ENCODE results near the gene ZNF608.
A peak's percentile ranks its signal among the peaks of the same experiment; 100 is the strongest.

Gene ZNF608

GRCh38 chr5:124754206-124754927, 7.9 kb upstream of the ZNF608 start:
- no peak for DNase-seq

DNA sequence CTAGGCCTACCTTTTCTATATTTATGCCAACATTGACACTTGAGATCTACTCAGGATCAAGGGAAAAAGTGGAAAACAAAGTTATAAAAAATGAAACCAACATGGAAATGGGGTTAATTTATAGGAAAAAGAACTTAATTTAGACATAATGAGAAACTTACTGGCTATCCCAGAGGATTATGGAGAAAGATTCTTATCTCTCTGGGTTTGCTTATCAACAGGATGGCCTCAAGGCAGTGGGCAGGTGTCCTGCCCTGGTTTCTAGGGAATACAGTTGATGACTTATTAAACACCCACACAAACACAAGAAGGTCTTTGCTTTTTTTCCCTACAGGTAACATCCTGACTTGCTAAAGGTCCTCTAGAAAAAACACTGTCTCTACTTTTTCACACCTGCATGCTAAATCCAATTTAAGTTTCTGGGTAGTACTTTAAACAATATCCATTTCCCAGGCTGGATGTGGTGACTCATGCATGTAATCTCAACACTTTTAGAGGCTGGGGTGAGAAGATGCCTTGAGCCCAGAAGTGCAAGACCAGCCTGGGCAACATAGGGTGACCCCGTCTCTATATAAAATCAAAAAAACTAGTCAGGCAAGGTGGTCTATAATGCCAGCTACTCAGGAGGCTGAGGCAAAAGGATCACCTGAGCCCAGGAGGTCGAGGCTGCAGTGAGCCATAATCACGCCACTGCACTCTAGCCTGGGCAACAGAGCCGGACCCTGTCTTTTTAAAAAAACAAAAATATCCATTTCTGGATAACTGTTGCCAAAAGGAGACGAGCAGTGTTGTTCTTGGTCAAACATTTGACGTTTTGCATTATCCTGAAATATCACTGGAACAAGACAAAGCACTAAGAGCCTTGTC, 6.6 kb upstream of the ZNF608 start:
- DNase-seq = no peak

DNA sequence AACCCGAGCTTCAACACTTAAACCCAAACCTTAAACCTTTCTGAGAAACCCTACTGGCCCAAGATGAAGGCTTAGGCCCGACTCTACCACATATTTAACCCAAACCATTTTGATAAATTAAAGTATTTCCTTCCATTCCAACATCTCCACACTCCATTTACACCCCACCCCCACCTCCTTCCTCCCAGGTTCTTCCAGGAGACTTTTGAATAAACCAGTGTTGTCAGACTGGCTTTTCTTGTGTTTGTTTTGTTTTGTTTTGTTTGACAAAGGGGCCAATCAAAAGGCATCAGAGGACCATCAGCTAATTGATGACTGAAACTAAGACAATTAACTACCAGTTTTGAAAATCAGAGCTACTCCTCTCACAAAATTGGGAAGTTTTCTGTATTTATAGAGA, 4.6 kb upstream of the ZNF608 start:
- DNase-seq = no peak

DNA sequence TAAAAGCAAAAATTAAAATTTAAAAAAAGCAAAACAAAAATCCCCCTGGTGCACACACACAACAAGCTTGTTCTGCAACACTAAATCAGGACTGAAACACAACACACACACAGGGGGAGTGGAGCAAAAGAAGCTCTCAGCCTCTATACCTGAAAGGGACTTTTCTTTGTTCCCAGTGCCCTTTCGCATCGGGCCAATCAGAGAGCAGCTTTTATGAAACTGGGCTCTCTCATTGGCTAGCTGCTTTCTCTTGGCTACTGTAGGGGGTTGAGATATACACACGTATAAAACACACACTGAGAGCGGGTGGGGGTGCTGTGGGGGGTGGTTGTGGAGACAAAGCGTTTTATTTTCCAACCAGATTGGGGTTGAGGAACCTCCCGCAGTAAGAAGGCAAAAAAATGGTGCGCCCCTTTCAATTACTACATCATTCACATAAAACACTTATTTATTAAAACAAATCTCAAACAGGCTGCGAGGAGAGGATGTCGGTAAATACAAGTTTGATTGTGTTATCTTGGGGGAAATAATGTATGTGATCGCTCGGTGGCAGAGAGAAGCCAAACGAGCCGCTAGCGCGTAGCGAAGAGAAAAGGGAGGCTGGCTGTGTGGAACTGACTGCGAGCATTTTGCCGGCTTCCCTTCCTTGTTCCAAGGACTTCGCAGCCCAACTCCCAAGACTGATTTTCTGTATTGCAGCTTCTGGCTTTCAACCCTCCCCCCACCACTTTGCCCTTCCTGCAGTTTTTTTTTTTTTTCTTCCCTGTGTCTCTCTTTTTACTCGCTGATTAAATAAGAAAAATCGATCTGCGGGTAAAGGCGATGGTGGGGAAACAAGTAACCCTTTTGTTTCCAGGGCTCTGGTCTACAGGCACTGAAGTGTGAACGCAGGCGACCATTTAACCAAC, 2.5 kb upstream of the ZNF608 start:
- DNase-seq = peak; percentile 82

- DNase-seq = peak; percentile 39
Measured at GRCh38 chr5:124747791-124748686, 1.6 kb upstream of the ZNF608 start.

DNA sequence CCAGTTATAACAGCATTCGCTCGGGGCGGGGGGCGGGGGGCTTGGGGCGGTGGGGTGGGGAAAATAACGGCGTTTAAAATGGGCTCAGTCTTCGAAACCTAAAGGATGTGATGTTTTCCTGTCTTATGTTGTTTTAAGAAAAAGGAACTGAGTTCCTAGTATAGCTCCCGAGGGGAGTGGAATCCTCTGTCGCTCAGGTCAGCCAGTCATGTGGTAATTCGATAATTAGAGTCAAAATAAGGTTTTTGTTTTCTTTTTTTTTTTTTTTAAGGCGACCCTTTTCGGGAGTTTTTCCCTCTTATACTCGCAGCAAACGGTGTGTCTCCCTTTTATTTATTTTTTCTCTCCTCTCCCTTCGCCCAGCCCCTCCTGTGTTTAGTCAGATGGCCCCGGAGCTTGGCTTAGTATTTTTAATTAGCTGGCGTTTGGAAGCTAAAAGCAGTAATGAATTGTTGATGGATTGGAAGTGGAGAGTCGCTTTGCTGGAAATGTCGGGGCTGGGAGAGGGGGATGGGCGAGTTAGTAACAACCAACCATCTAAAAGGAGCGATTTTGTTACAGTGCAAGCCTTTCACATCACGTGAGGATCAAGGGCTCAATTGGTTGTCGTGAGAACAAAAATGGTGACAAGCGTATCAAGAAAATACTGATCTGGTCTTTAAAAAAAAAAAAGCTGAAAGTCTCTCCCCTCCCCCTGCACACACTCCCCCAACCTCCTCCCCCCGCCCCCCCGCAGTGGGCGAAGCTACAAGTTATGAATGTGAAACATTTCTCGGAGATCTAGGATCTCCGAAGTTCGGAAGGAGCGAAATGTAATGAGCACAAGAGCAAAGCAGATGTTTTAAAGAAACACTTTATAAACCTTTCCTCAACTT, 714 bp upstream of the ZNF608 start:
- peak; percentile 78 for DNase-seq

GRCh38 chr5:124745007-124745927, 1.2 kb downstream of the ZNF608 start:
- DNase-seq = no peak

DNA sequence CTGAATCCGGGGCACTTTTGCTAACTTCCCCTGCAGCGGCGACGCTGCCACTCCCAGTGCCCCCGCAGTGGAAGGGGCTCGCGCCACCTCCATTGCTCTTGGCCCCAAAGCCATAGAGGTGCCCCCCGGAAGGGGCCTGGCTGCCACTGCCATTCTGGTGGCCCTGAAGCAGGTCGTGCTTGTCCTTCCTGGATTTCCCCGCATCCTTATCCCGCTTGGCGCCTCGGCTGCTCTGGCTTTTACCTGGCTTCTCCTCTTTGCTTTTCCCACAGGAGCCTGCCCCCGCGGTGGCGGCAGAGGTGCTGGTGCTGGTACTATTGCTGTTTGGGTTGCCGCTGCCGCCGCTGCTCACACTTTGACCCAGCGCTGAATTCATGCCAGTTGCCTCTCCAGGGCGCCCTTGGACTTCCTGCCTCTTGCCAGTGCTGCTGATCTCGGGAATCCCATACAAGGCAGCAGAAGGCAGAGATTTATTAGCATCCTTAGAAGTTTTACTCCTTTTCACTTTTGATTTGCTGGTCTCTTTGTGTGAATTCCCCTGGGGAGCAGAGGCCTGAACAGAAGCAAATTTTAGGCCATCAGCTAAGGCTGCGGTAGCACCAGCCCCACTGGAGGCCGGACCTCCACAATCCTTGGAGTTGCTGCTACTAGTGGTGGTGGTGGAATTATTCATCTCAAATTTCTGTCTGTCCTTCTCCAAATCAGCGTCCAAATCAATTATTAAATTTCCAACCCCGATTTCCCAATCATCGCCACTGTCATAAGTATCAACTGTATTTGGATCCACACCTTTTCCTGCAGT, 2.1 kb downstream of the ZNF608 start:
- peak; percentile 34 for DNase-seq

DNA sequence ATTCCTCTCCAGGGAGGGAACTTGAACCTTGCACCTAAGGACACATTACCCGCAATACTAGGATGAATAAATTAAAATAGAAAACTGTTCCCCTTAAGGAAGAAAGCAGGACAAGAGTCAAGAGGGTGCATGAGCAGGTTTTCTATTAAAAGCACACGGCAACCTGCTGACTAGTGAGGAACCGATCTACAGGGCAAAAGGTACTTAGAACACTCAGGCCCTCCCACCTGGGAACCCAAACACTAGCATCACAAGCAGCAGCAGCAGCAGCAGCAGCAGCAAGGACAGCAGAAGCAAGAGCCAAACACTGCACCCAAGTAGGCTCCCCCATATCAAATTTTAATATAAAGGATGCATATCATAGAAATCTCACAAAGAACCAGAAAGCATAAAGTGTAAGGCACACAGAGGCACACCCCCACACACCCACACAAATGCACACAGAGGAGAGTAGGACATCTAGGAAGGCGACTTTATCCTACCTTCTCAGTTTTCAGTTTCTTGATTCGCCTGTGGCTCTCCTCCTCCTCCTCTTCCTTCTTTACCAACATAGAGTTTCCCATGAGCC, 2.8 kb downstream of the ZNF608 start:
- DNase-seq = no peak

DNA sequence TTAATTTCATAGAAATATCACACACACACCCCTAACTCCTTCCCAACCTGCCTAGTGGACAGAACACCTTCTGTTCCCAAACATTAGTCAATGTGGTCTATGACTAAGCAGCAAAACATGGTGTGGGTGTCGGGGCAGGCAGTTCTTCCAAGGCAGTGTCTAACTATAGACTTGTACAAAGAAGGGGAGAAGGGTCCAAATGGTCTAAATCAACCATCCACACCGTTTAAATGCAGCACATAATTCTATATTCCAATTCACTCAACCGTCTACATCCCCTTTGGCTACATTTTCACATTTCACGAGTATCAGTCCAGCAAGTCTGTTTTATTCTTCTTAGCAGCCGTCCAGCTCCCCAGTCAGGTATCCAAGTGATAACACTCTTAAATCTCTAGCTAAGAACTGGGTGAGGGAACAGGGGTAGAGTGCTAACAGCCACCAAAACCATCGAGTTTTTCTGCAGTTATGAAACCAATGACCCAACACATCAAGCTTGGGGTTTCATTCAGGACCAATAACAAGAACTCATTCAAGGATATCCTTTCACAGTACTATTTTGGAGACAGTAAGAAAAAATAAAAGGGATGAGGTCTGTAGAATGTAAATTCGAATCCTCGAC, 3.3 kb downstream of the ZNF608 start:
- DNase-seq = peak; percentile 83

GRCh38 chr5:124742521-124742920, 3.9 kb downstream of the ZNF608 start:
- no peak for DNase-seq

DNA sequence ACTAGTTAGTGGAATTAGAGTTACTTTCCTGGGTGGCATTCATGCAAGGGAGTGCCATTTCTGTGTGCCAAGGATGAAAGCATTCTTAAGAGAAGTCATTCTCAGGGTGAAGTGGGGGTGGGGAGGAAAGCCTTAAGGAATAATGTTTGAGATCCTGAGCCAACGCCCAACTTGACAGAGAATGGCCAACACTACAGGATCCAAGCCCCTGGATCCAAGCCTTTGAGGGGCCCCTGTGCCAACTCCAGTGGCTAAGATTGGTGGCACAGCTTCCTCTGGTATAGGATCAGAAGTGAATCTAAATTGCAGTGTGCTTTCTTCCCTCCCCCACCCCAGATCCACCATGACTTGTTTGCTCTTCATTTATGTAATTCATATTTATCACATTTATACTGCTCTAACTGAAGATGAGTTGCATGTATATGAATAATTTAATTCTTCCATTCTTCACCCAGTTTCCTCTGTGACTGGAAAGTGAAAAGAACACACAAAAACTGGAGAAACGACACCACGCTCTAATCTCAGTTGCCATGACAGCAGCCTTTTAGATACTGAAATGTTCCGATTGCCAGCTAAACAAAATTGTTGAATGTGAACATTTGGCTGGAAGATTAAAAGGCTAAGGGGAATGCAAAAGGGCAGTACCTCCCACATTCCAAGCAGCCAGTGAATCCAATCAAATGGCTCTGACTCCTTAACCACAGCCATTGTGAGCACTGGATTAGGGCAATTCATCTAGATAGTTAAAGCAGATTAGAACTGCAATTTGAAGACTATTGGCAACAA, 4.5 kb downstream of the ZNF608 start:
- DNase-seq = peak; percentile 91

GRCh38 chr5:124740991-124741583, 5.4 kb downstream of the ZNF608 start:
- DNase-seq = peak; percentile 68

GRCh38 chr5:124740071-124740470, 6.4 kb downstream of the ZNF608 start:
- no peak for DNase-seq

DNA sequence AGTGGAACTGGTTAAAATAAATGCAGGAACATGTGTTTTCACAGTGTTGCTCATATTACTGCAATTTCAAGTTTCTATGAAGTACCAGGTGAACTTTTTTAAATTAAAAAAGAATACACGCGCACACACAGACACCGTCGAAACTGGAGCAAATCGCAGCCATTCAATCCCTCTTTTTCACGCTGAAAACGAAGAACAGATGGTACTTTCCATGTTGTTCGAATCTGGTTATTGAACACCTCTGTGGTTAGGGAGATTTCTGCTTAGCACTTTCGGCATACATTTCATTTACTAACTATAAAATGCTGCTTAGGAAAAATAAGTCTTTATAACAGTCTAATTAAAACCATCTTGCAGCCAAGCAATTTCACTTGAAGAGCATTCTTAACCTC, 6.8 kb downstream of the ZNF608 start:
- DNase-seq = no peak

GRCh38 chr5:124738681-124739633, 7.5 kb downstream of the ZNF608 start:
- no peak for DNase-seq

Data from EL (cell line).